Raji (cell line): ENCODE results near the gene PRTN3.

Experiments used
- POLR2A ChIP-seq: IDR thresholded peaks from 2 replicates; pipeline ENCODE4 v1.6.1; 2011; ENCODE audit warnings: low read depth, low read length, control low read depth; ENCODE audit not compliant: insufficient read depth

PRTN3 gene

GRCh38 chr19:850221-850978 is 9.6 kb downstream of the PRTN3 start:
- no peak for TF ChIP-seq POLR2A

GRCh38 chr19:850979-851335 is 10.2 kb downstream of the PRTN3 start:
- no peak for TF ChIP-seq POLR2A

- no peak for TF ChIP-seq POLR2A
These were observed 11.6 kb downstream of the PRTN3 start, which contains the start of gene ELANE for GRCh38 chr19:852136-853013. Gene ELANE, plus strand, starts transcription at chr19:852303. Its CDS starts 26 bp downstream, at chr19:852329.

GRCh38 chr19:853014-853585 is 12.3 kb downstream of the PRTN3 start:
- TF ChIP-seq POLR2A: no peak

- TF ChIP-seq POLR2A: no peak
These were observed 13.8 kb downstream of the PRTN3 start for GRCh38 chr19:854549-854948.

- TF ChIP-seq POLR2A: no peak
These were observed 14.3 kb downstream of the PRTN3 start for GRCh38 chr19:855142-855541.

- TF ChIP-seq POLR2A: no peak
These were observed 14.8 kb downstream of the PRTN3 start for GRCh38 chr19:855566-856120.

GRCh38 chr19:858284-858683 is 17.5 kb downstream of the PRTN3 start:
- TF ChIP-seq POLR2A: no peak

- TF ChIP-seq POLR2A: no peak
These were observed 18.4 kb downstream of the PRTN3 start, which contains the start of gene CFD for GRCh38 chr19:858868-859843. Gene CFD, plus strand, starts transcription at chr19:859664. Its CDS starts 26 bp downstream, at chr19:859690.

GRCh38 chr19:861141-861755 is 20.4 kb downstream of the PRTN3 start:
- no peak for TF ChIP-seq POLR2A

- no peak for TF ChIP-seq POLR2A
These were observed 21.2 kb downstream of the PRTN3 start for GRCh38 chr19:861756-862580.

GRCh38 chr19:862581-863314 is 21.9 kb downstream of the PRTN3 start:
- TF ChIP-seq POLR2A: no peak
